ENCODE data around the gene DLEC1.
"Not testable (repeated sequence)": the region's sequence is repeated elsewhere in the genome, so short reads cannot be mapped to it uniquely, and the experiment has no call there.

The DLEC1 gene

GRCh38 chr3:38027466-38028465, 11.2 kb upstream of the DLEC1 start:
- Histone ChIP-seq H3K4me3 (ENCODE audit: insufficient read depth, low read depth, low read length) (no peak overlapping the region), H3K4me1 (ENCODE audit: control insufficient read depth, insufficient read depth, low read length) (peaks cover 13% of the 10 kb centered on the region), H3K36me3 (ENCODE audit: control insufficient read depth, insufficient read depth, low read length) (no peaks in the 10 kb centered on the region), H3K9me3 (ENCODE audit: control insufficient read depth, low read length) (no peaks in the 10 kb centered on the region), H3K27ac (ENCODE audit: insufficient read depth, low read depth, low read length, poor library complexity, severe bottlenecking) (no peak overlapping the region), H3K27me3 (ENCODE audit: control insufficient read depth, insufficient read depth, low read length, poor library complexity, severe bottlenecking) (peaks cover 78% of the 10 kb centered on the region)
- WGBS, 2 experiments = 90 to 93% methylated on average over 6 of the region's 6 CpGs

- H3K27ac ChIP-seq (ENCODE audit: insufficient read depth, low read depth, low read length, poor library complexity, severe bottlenecking) = no peak overlapping the region
- H3K4me3 ChIP-seq (ENCODE audit: insufficient read depth, low read depth, low read length) = peak overlapping the region; percentile 62
- peaks cover 11% of the 10 kb centered on the region for H3K4me1 ChIP-seq (ENCODE audit: control insufficient read depth, insufficient read depth, low read length)
- WGBS, 2 experiments = 3% methylated on average over 45 of the region's 45 CpGs
- no peaks in the 10 kb centered on the region for H3K9me3 ChIP-seq (ENCODE audit: control insufficient read depth, low read length)
- H3K27me3 ChIP-seq (ENCODE audit: control insufficient read depth, insufficient read depth, low read length, poor library complexity, severe bottlenecking) = peaks cover 77% of the 10 kb centered on the region
- H3K36me3 ChIP-seq (ENCODE audit: control insufficient read depth, insufficient read depth, low read length) = no peaks in the 10 kb centered on the region
Measured at GRCh38 chr3:38028621-38029361, 10.2 kb upstream of the DLEC1 start.

GRCh38 chr3:38029400-38030125, 9.4 kb upstream of the DLEC1 start, which contains the start of gene PLCD1:
PLCD1 (minus strand) TSS chr3:38029642; CDS start chr3:38029539, 103 bp downstream.
- peaks cover 75% of the 10 kb centered on the region for H3K27me3 ChIP-seq (ENCODE audit: control insufficient read depth, insufficient read depth, low read length, poor library complexity, severe bottlenecking)
- peak within 1 kb of the TSS; percentile 62 for H3K4me3 ChIP-seq (ENCODE audit: insufficient read depth, low read depth, low read length)
- 2% methylated on average over 75 of the region's 75 CpGs for WGBS, 2 experiments
- no peaks in the 10 kb centered on the region for H3K36me3 ChIP-seq (ENCODE audit: control insufficient read depth, insufficient read depth, low read length)
- peaks cover 8% of the 10 kb centered on the region for H3K4me1 ChIP-seq (ENCODE audit: control insufficient read depth, insufficient read depth, low read length)
- no peaks in the 10 kb centered on the region for H3K9me3 ChIP-seq (ENCODE audit: control insufficient read depth, low read length)
- H3K27ac ChIP-seq (ENCODE audit: insufficient read depth, low read depth, low read length, poor library complexity, severe bottlenecking) = no peak within 1 kb of the TSS

- H3K9me3 ChIP-seq (ENCODE audit: control insufficient read depth, low read length) = no peaks in the 10 kb centered on the region
- H3K27me3 ChIP-seq (ENCODE audit: control insufficient read depth, insufficient read depth, low read length, poor library complexity, severe bottlenecking) = peaks cover 73% of the 10 kb centered on the region
- H3K4me3 ChIP-seq (ENCODE audit: insufficient read depth, low read depth, low read length) = peak overlapping the region; percentile 62
- 57 to 63% methylated on average over 8 of the region's 8 CpGs for WGBS, 2 experiments
- H3K36me3 ChIP-seq (ENCODE audit: control insufficient read depth, insufficient read depth, low read length) = no peaks in the 10 kb centered on the region
- H3K27ac ChIP-seq (ENCODE audit: insufficient read depth, low read depth, low read length, poor library complexity, severe bottlenecking) = no peak overlapping the region
- peaks cover 7% of the 10 kb centered on the region for H3K4me1 ChIP-seq (ENCODE audit: control insufficient read depth, insufficient read depth, low read length)
Measured at GRCh38 chr3:38030126-38031021, 8.6 kb upstream of the DLEC1 start.

- Histone ChIP-seq H3K27ac (ENCODE audit: insufficient read depth, low read depth, low read length, poor library complexity, severe bottlenecking) (no peak overlapping the region), H3K4me3 (ENCODE audit: insufficient read depth, low read depth, low read length) (no peak overlapping the region), H3K36me3 (ENCODE audit: control insufficient read depth, insufficient read depth, low read length) (no peaks in the 10 kb centered on the region), H3K9me3 (ENCODE audit: control insufficient read depth, low read length) (no peaks in the 10 kb centered on the region), H3K27me3 (ENCODE audit: control insufficient read depth, insufficient read depth, low read length, poor library complexity, severe bottlenecking) (peaks cover 64% of the 10 kb centered on the region), H3K4me1 (ENCODE audit: control insufficient read depth, insufficient read depth, low read length) (peaks cover 4% of the 10 kb centered on the region)
- WGBS, 2 experiments = 79 to 82% methylated on average over 8 of the region's 9 CpGs
Measured at GRCh38 chr3:38031022-38031994, 7.7 kb upstream of the DLEC1 start.

GRCh38 chr3:38032328-38032865, 6.6 kb upstream of the DLEC1 start:
- H3K36me3 ChIP-seq (ENCODE audit: control insufficient read depth, insufficient read depth, low read length) = no peaks in the 10 kb centered on the region
- 91 to 100% methylated on average over 1 of the region's 1 CpG for whole genome bisulfite sequencing, 2 experiments
- H3K27ac ChIP-seq (ENCODE audit: insufficient read depth, low read depth, low read length, poor library complexity, severe bottlenecking) = no peak overlapping the region
- peaks cover 53% of the 10 kb centered on the region for H3K27me3 ChIP-seq (ENCODE audit: control insufficient read depth, insufficient read depth, low read length, poor library complexity, severe bottlenecking)
- no peaks in the 10 kb centered on the region for H3K9me3 ChIP-seq (ENCODE audit: control insufficient read depth, low read length)
- H3K4me1 ChIP-seq (ENCODE audit: control insufficient read depth, insufficient read depth, low read length) = peaks cover 4% of the 10 kb centered on the region
- H3K4me3 ChIP-seq (ENCODE audit: insufficient read depth, low read depth, low read length) = no peak overlapping the region

- H3K27me3 ChIP-seq (ENCODE audit: control insufficient read depth, insufficient read depth, low read length, poor library complexity, severe bottlenecking) = peaks cover 49% of the 10 kb centered on the region
- not testable (repeated sequence) for H3K9me3 ChIP-seq (ENCODE audit: control insufficient read depth, low read length); H3K4me3 ChIP-seq (ENCODE audit: insufficient read depth, low read depth, low read length); H3K27ac ChIP-seq (ENCODE audit: insufficient read depth, low read depth, low read length, poor library complexity, severe bottlenecking); H3K36me3 ChIP-seq (ENCODE audit: control insufficient read depth, insufficient read depth, low read length); H3K4me1 ChIP-seq (ENCODE audit: control insufficient read depth, insufficient read depth, low read length)
- 93 to 95% methylated on average over 6 of the region's 7 CpGs for WGBS, 2 experiments
Measured at GRCh38 chr3:38033586-38033985, 5.4 kb upstream of the DLEC1 start.

GRCh38 chr3:38034335-38034734, 4.7 kb upstream of the DLEC1 start:
- H3K9me3 ChIP-seq (ENCODE audit: control insufficient read depth, low read length); H3K36me3 ChIP-seq (ENCODE audit: control insufficient read depth, insufficient read depth, low read length); H3K4me1 ChIP-seq (ENCODE audit: control insufficient read depth, insufficient read depth, low read length); H3K27ac ChIP-seq (ENCODE audit: insufficient read depth, low read depth, low read length, poor library complexity, severe bottlenecking); H3K4me3 ChIP-seq (ENCODE audit: insufficient read depth, low read depth, low read length): not testable (repeated sequence)
- peaks cover 50% of the 10 kb centered on the region for H3K27me3 ChIP-seq (ENCODE audit: control insufficient read depth, insufficient read depth, low read length, poor library complexity, severe bottlenecking)
- 85 to 90% methylated on average over 9 of the region's 9 CpGs for WGBS, 2 experiments

Data from ectodermal cell (in vitro differentiated cells).